Karpas-422 (cell line): Measurements from ENCODE around the gene IFT25. TPM values are rescaled to one million over a fixed set of nuclear protein-coding genes. Genes with fewer than 3 reads are reported as not detected.
"Not testable (repeated sequence)": the region's sequence is repeated elsewhere in the genome, so short reads cannot be mapped to it uniquely, and the experiment has no call there.

Experiments
- DNase-seq: peaks from one replicate; pipeline ENCODE4 v3.0.0-alpha.2; 2015
- H2AFZ ChIP-seq: fragments of 200-600 bp; sonication (generic); 2 replicates; pipeline ENCODE4 v1.6.1; 2014; ENCODE audit warnings: antibody characterized with exemption, low read length, mixed read lengths
- H3K27ac ChIP-seq: fragments of 200-600 bp; sonication (generic); 2 replicates; pipeline ENCODE4 v1.5.1; 2014; ENCODE audit warnings: mild to moderate bottlenecking, low read length, moderate library complexity
- H3K27me3 ChIP-seq: fragments of 200-600 bp; sonication (generic); 2 replicates; pipeline ENCODE4 v1.6.1; 2014; ENCODE audit warnings: low read length, mixed read lengths
- H3K36me3 ChIP-seq: fragments of 200-600 bp; sonication (generic); 2 replicates; pipeline ENCODE4 v1.6.1; 2014; ENCODE audit warnings: low read length, mixed read lengths; ENCODE audit not compliant: insufficient read depth
- H3K4me1 ChIP-seq: fragments of 200-600 bp; sonication (generic); 2 replicates; pipeline ENCODE4 v1.6.1; 2014; ENCODE audit warnings: mild to moderate bottlenecking, low read length, mixed read lengths
- H3K4me2 ChIP-seq: fragments of 200-600 bp; sonication (generic); 2 replicates; pipeline ENCODE4 v1.6.1; 2014; ENCODE audit warnings: low read length, low read depth, mild to moderate bottlenecking; ENCODE audit not compliant: poor library complexity, severe bottlenecking
- H3K4me3 ChIP-seq: fragments of 200-600 bp; sonication (generic); 2 replicates; pipeline ENCODE4 v1.5.1; 2014; ENCODE audit warnings: mild to moderate bottlenecking, antibody characterized with exemption, low read length, mixed read lengths
- H3K79me2 ChIP-seq: fragments of 200-600 bp; sonication (generic); 2 replicates; pipeline ENCODE4 v1.6.1; 2014; ENCODE audit warnings: mild to moderate bottlenecking, low read length, mixed read lengths
- H3K9ac ChIP-seq: fragments of 200-600 bp; sonication (generic); 2 replicates; pipeline ENCODE4 v1.6.0; 2014; ENCODE audit warnings: low read length
- H3K9me2 ChIP-seq: fragments of 200-600 bp; sonication (generic), shearing (Covaris generic); replicated peaks from 2 replicates; pipeline ENCODE4 v1.6.0; 2014; ENCODE audit warnings: mild to moderate bottlenecking, low read length, moderate library complexity; ENCODE audit not compliant: insufficient read depth
- H3K9me3 ChIP-seq: fragments of 300-700, 200-600 bp; sonication (generic); 2 replicates; pipeline ENCODE4 v1.6.1; 2014; ENCODE audit warnings: low read length, mixed read lengths
- H4K20me1 ChIP-seq: fragments of 200-600 bp; sonication (generic); 2 replicates; pipeline ENCODE4 v1.6.1; 2014; ENCODE audit warnings: mild to moderate bottlenecking, antibody characterized with exemption, low read length, low read depth; ENCODE audit not compliant: insufficient read depth
- total RNA-seq: library from RNA; depleted of rRNA; stranded (reverse); fragments of >200 nt; shearing (Covaris generic); gene quantifications from 2 replicates; pipeline ENCODE4 v1.2.3, GENCODE V29; 2014; ENCODE audit warnings: low replicate concordance

IFT25 gene
- total RNA-seq, 1 experiment from 2014 or later: 102 TPM

DNA sequence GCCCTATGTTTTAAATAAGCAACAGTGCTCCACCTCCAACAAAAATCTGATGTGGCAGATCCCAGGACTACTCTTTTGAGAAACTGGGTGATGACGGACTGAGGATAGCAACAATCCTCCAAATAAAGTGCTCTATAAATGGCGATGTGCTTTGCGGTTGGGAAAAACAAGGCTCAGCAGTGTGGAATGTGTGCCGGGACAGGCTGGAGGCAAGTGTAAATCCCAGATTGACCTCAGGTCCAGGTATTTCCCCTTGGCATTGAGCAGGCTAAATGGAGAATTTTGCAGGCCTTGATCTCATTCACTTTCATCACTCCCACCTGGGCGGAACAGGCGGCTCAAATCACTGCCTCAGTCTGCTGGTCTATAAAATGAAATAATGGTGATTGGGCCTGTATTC is 35.7 kb upstream of the IFT25 start:
- H3K4me2 ChIP-seq: no peak overlapping the region
- no peaks in the 10 kb centered on the region for H3K79me2 ChIP-seq
- no peak overlapping the region for H3K9ac ChIP-seq
- H3K36me3 ChIP-seq: no peaks in the 10 kb centered on the region
- no peaks in the 10 kb centered on the region for H4K20me1 ChIP-seq
- H3K27me3 ChIP-seq: no peaks in the 10 kb centered on the region
- H3K4me3 ChIP-seq: no peak overlapping the region
- DNase-seq: no peak
- H2AFZ ChIP-seq: no peak overlapping the region
- peaks cover 10% of the 10 kb centered on the region for H3K4me1 ChIP-seq
- H3K9me3 ChIP-seq: no peaks in the 10 kb centered on the region
- no peak overlapping the region for H3K27ac ChIP-seq
- H3K9me2 ChIP-seq: no peaks in the 10 kb centered on the region

DNA sequence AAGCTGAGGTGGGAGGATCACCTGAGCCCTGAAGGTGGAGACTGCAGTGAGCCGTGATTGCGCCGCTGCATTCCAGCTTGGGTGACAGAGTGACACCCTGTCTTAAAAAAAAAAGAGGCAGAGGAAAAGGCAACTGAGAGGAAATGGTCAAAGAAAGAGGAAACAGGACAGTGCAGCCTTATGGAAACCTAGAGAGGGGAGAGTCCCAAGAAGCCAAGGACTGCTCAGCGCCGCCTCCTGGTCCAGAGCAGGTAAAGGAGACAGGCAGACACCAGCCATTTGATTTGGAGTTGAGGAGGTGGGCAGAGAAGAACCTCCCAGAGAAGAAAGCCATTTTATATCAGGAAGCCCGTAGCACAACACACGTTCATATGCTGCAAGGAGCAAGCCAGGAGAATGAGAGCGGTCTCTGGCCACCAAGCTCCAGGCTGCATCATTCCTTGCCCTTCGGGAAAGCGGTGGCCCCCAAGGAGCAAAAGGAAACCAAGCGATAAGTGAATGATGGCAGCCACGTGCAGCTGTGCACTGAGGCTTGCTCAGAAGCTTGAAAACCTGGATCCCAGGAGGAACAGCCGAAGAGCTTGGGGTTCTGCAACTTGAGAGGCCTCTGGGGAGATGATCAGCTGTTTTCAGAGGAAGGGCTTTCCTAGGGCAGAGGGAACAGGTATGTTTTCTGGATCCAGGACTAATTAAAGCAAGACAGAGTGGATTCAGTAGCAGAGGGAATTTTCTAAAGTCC is 34.4 kb upstream of the IFT25 start:
- H3K36me3 ChIP-seq: no peaks in the 10 kb centered on the region
- H3K27ac ChIP-seq: no peak overlapping the region
- H3K9me2 ChIP-seq: no peaks in the 10 kb centered on the region
- peak overlapping the region; percentile 44 for H3K4me2 ChIP-seq
- no peaks in the 10 kb centered on the region for H3K79me2 ChIP-seq
- no peak for DNase-seq
- H3K9me3 ChIP-seq: no peaks in the 10 kb centered on the region
- H3K4me3 ChIP-seq: no peak overlapping the region
- peaks cover 10% of the 10 kb centered on the region for H3K4me1 ChIP-seq
- no peaks in the 10 kb centered on the region for H4K20me1 ChIP-seq
- no peak overlapping the region for H3K9ac ChIP-seq
- H2AFZ ChIP-seq: no peak overlapping the region
- no peaks in the 10 kb centered on the region for H3K27me3 ChIP-seq

DNA sequence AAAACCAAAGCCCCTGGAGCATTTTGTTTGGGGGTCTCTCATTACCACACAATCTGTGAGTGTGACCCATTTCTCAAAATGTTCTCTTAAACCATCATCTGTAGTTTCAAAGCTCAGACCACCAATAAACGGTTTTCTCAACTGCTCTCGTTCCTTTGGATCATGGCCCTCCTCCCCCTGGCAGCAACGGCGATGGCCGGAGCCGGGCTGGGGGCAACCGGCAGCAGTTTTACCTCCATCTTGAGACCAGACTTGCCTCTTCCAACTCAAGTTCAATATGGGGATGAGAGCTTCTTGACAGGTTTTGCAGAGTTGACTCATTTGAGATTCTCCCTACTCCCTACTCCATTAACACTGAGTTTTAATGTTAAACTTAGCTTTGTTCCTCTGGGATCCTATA is 30.4 kb upstream of the IFT25 start:
- Histone ChIP-seq H3K4me3 (no peak overlapping the region), H3K36me3 (peaks cover 2% of the 10 kb centered on the region; the same call in 1 of the 2 replicates), H3K9ac (no peak overlapping the region), H3K79me2 (no peaks in the 10 kb centered on the region), H3K9me2 (no peaks in the 10 kb centered on the region), H4K20me1 (no peaks in the 10 kb centered on the region), H3K27me3 (no peaks in the 10 kb centered on the region), H3K4me1 (peaks cover 22% of the 10 kb centered on the region), H2AFZ (no peak overlapping the region), H3K27ac (no peak overlapping the region), H3K4me2 (no peak overlapping the region), H3K9me3 (no peaks in the 10 kb centered on the region)
- no peak for DNase-seq

DNA sequence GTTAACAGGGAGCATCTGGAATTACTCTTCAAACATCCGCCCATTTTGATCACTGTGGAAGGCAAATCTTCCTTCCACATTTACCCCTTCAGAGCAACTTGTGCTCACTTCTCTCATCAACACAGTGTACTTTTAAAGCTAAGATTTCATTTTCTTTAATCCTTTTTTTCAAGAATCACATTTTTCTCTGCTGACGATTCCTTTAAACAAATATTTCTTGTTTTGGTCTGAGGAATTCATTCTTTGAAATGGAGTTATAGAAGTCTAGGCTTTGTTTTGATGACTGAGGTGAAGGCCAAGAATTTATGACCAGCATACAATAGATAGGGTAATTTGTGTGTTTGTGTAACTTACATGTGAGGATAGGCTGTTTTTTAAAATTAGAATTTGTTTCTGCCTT is 26.2 kb upstream of the IFT25 start:
- Histone ChIP-seq H4K20me1 (no peaks in the 10 kb centered on the region), H3K9me2 (no peaks in the 10 kb centered on the region), H3K9me3 (no peaks in the 10 kb centered on the region), H3K27me3 (no peaks in the 10 kb centered on the region), H2AFZ (no peak overlapping the region), H3K4me1 (peaks cover 12% of the 10 kb centered on the region), H3K4me2 (no peak overlapping the region), H3K27ac (no peak overlapping the region), H3K9ac (no peak overlapping the region), H3K4me3 (no peak overlapping the region), H3K36me3 (peaks cover 29% of the 10 kb centered on the region; the same call in 1 of the 2 replicates), H3K79me2 (no peaks in the 10 kb centered on the region)
- no peak for DNase-seq

DNA sequence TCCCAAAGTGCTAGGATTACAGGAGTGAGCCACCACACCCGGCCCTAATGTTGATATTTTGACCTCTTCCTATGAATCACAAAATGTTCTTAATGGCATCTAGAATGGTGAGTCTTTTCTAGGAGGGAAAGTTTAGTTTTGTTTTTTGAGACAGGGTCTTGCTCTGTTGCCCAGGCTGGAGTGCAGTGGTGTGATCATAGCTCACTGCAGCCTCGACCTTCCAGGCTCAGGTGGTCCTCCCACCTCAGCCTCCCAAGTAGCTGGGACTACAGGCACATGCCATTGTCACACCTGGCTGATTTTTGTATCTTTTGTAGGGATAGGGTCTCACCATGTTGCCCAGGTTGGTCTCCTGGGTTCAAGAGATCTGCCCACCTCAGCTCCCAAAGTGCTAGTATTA is 23.8 kb upstream of the IFT25 start:
- not testable (repeated sequence) for H3K4me3 ChIP-seq, H3K79me2 ChIP-seq, H3K9ac ChIP-seq, H3K27ac ChIP-seq, H2AFZ ChIP-seq, H3K27me3 ChIP-seq, H3K4me2 ChIP-seq, H3K9me3 ChIP-seq, H4K20me1 ChIP-seq, H3K9me2 ChIP-seq, DNase-seq
- Histone ChIP-seq H3K36me3 (peaks cover 44% of the 10 kb centered on the region; the same call in 1 of the 2 replicates), H3K4me1 (peaks cover 12% of the 10 kb centered on the region)

DNA sequence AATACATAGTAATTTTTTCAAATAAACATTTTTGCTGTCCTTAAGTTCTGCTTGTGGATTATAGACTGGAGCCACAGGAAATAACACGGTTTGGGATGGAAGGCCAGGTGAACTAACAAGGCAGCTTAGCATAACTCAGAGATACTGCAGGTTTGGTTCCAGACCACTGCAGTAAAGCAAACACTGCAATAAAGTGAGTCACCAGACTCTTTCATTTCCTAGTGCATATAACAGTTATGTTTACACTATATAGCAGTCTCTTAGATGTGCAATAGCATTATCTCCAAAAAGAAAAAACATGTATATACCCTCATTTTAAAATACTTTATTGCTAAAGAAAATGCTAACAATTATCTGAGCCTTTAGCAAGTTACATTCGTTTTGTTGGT is 22.6 kb upstream of the IFT25 start:
- Histone ChIP-seq H4K20me1 (no peaks in the 10 kb centered on the region), H3K36me3 (peaks cover 52% of the 10 kb centered on the region), H3K4me2 (no peak overlapping the region), H3K9me2 (no peaks in the 10 kb centered on the region), H3K4me1 (peaks cover 13% of the 10 kb centered on the region), H3K79me2 (no peaks in the 10 kb centered on the region), H3K27me3 (no peaks in the 10 kb centered on the region), H3K27ac (no peak overlapping the region), H3K4me3 (no peak overlapping the region), H3K9me3 (no peaks in the 10 kb centered on the region), H3K9ac (no peak overlapping the region), H2AFZ (no peak overlapping the region)
- DNase-seq: no peak

DNA sequence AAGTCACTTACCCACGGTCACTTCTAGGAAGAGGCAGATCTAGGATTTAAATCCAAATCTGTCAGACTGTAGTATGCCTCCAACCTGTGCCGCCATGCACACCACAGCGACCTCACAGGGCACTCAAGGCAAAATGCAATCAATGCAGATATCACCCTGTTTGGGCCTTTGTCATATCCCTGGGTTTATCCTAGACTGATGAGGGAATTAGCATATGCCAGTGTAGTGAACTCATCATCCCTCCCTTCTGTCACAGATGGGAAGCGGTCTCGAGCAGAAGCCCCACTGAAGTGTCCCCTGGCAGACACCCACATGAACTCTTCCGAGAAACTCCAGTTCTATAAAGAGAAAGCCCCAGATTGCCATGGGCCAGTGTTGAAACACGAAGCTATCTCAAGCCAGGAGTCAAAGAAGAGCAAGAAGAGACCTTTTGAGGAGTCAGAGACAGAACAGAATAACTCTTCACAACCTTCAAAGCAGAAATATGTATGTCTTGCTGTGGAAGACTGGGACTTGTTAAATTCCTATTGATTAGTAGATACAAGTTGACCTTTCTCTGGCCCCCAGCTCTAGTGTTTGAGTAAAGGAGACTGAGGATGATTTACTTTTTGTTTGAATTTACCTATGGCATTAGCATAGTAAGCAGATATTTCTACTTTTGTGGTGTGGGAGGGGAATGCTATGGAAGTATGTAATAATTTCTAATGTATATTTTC is 22.1 kb upstream of the IFT25 start:
- Histone ChIP-seq H3K4me1 (peaks cover 13% of the 10 kb centered on the region), H3K9me2 (no peaks in the 10 kb centered on the region), H3K9me3 (no peaks in the 10 kb centered on the region), H3K4me3 (no peak overlapping the region), H3K79me2 (no peaks in the 10 kb centered on the region), H3K27ac (no peak overlapping the region), H3K4me2 (no peak overlapping the region), H4K20me1 (no peaks in the 10 kb centered on the region), H2AFZ (no peak overlapping the region), H3K36me3 (peaks cover 56% of the 10 kb centered on the region), H3K27me3 (no peaks in the 10 kb centered on the region), H3K9ac (no peak overlapping the region)
- no peak for DNase-seq

DNA sequence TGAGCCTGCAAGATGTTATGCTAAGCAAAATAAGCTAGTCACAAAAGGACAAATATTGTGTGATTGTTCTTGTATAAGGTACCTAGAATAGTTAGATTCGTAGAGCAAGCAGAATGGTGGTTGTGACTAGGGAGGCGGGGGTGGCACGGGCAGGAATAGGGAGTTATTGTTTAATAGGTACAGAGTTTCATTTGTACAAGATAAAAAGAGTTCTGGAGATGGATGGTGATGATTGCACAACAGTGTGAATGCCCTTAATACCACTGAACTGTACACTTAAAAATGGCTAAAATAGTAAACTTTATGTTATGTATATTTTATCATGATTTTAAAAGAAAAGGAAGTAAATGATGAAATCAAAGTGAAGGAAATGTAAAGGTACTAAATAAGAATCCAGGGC is 21.3 kb upstream of the IFT25 start:
- Histone ChIP-seq H4K20me1 (no peaks in the 10 kb centered on the region), H3K27me3 (no peaks in the 10 kb centered on the region), H3K4me3 (no peak overlapping the region), H3K27ac (no peak overlapping the region), H3K9me3 (no peaks in the 10 kb centered on the region), H3K79me2 (no peaks in the 10 kb centered on the region), H3K9ac (no peak overlapping the region), H3K4me2 (no peak overlapping the region), H2AFZ (no peak overlapping the region), H3K9me2 (no peaks in the 10 kb centered on the region), H3K4me1 (peaks cover 15% of the 10 kb centered on the region), H3K36me3 (peaks cover 63% of the 10 kb centered on the region)
- DNase-seq: no peak
